KOPT-K1 (cell line): ENCODE data around the gene ZNF780B.
A peak's percentile ranks its signal among the peaks of the same experiment; 100 is the strongest.

ENCODE experiments used
- H3K27ac ChIP-seq: fragments of 200-600 bp; sonication (generic); 2 replicates; pipeline ENCODE4 v1.5.1; 2016; ENCODE audit warnings: antibody characterized with exemption, mild to moderate bottlenecking, low read depth, low read length; ENCODE audit not compliant: poor library complexity, severe bottlenecking
- H3K36me3 ChIP-seq: fragments of 200-600 bp; sonication (generic); 2 replicates; pipeline ENCODE4 v1.5.1; 2017; ENCODE audit warnings: antibody characterized with exemption, mild to moderate bottlenecking, low read length, moderate library complexity; ENCODE audit not compliant: insufficient read depth
- H3K9me3 ChIP-seq: fragments of 200-600 bp; sonication (generic); 2 replicates; pipeline ENCODE4 v1.5.1; 2017; ENCODE audit warnings: antibody characterized with exemption, low read length, mild to moderate bottlenecking; ENCODE audit not compliant: insufficient read depth, poor library complexity, severe bottlenecking

The ZNF780B gene

GRCh38 chr19:40055832-40056504 is at the start of gene ZNF780B:
Gene ZNF780B, minus strand, starts transcription at chr19:40056231. Its CDS starts 5,899 bp downstream, at chr19:40050332.
- peak within 1 kb of the TSS; percentile 70 for H3K27ac ChIP-seq
- H3K36me3 ChIP-seq: no peaks in the 10 kb centered on the region
- peaks cover 25% of the 10 kb centered on the region for H3K9me3 ChIP-seq

GRCh38 chr19:40104754-40105153 is 48.7 kb upstream of the ZNF780B start:
- Histone ChIP-seq H3K36me3 (no peaks in the 10 kb centered on the region), H3K27ac (no peak overlapping the region), H3K9me3 (no peaks in the 10 kb centered on the region)

GRCh38 chr19:40103600-40103999 is 47.6 kb upstream of the ZNF780B start:
- Histone ChIP-seq H3K36me3 (no peaks in the 10 kb centered on the region), H3K27ac (no peak overlapping the region), H3K9me3 (no peaks in the 10 kb centered on the region)

- no peak overlapping the region for H3K27ac ChIP-seq
- H3K9me3 ChIP-seq: no peaks in the 10 kb centered on the region
- no peaks in the 10 kb centered on the region for H3K36me3 ChIP-seq
These were observed 45.8 kb upstream of the ZNF780B start for GRCh38 chr19:40101813-40102212.

- 0 out of 2 replicates have a peak, but pooled peaks cover 4% of the 10 kb centered on the region for H3K36me3 ChIP-seq
- H3K27ac ChIP-seq: no peak overlapping the region
- peaks cover 12% of the 10 kb centered on the region for H3K9me3 ChIP-seq
These were observed 37.4 kb upstream of the ZNF780B start for GRCh38 chr19:40093416-40093815.

- Histone ChIP-seq H3K9me3 (peaks cover 18% of the 10 kb centered on the region), H3K27ac (peak overlapping the region; percentile 79), H3K36me3 (0 out of 2 replicates have a peak, but pooled peaks cover 5% of the 10 kb centered on the region)
These were observed 35.4 kb upstream of the ZNF780B start for GRCh38 chr19:40091205-40092129.

- Histone ChIP-seq H3K27ac (peak within 1 kb of the TSS; percentile 79), H3K36me3 (0 out of 2 replicates have a peak, but pooled peaks cover 5% of the 10 kb centered on the region), H3K9me3 (peaks cover 11% of the 10 kb centered on the region)
These were observed 34.5 kb upstream of the ZNF780B start, which contains the start of gene ZNF780A for GRCh38 chr19:40090241-40091204. Gene ZNF780A, minus strand, starts transcription at chr19:40090943. Its CDS starts 6,190 bp downstream, at chr19:40084753.

- H3K9me3 ChIP-seq: peaks cover 11% of the 10 kb centered on the region
- peaks cover 11% of the 10 kb centered on the region; the same call in 1 of the 2 replicates for H3K36me3 ChIP-seq
- peak overlapping the region; percentile 79 for H3K27ac ChIP-seq
These were observed 33.4 kb upstream of the ZNF780B start for GRCh38 chr19:40089462-40089861.

- peaks cover 19% of the 10 kb centered on the region for H3K36me3 ChIP-seq
- H3K27ac ChIP-seq: no peak overlapping the region
These were observed 32.4 kb upstream of the ZNF780B start for GRCh38 chr19:40088299-40089047.

GRCh38 chr19:40084948-40085347 is 28.9 kb upstream of the ZNF780B start:
- Histone ChIP-seq H3K36me3 (peaks cover 55% of the 10 kb centered on the region), H3K27ac (no peak overlapping the region), H3K9me3 (peaks cover 11% of the 10 kb centered on the region)

More at GRCh38 chr19:40088299-40089047, 32.4 kb upstream of the ZNF780B start:
- H3K9me3 ChIP-seq: peaks cover 11% of the 10 kb centered on the region

- H3K36me3 ChIP-seq: peaks cover 85% of the 10 kb centered on the region
- no peak overlapping the region for H3K27ac ChIP-seq
- peaks cover 29% of the 10 kb centered on the region for H3K9me3 ChIP-seq
These were observed 25.4 kb upstream of the ZNF780B start for GRCh38 chr19:40081411-40081810.

GRCh38 chr19:40080289-40080688 is 24.3 kb upstream of the ZNF780B start:
- Histone ChIP-seq H3K9me3 (peaks cover 40% of the 10 kb centered on the region), H3K27ac (no peak overlapping the region), H3K36me3 (peaks cover 96% of the 10 kb centered on the region)

- no peak overlapping the region for H3K27ac ChIP-seq
- H3K9me3 ChIP-seq: peaks cover 59% of the 10 kb centered on the region
- peaks cover 99% of the 10 kb centered on the region for H3K36me3 ChIP-seq
These were observed 22.3 kb upstream of the ZNF780B start for GRCh38 chr19:40078377-40078776.

- H3K9me3 ChIP-seq: peaks cover 34% of the 10 kb centered on the region
- H3K36me3 ChIP-seq: peaks cover 24% of the 10 kb centered on the region
- no peak overlapping the region for H3K27ac ChIP-seq
These were observed 14.0 kb upstream of the ZNF780B start for GRCh38 chr19:40070058-40070457.
